Heart left ventricle (tissue), 13 donors: ENCODE measurements around the gene AGBL3.

Source experiments
- POLR2A ChIP-seq, 2 donors: fragments of 450-650 bp; IDR thresholded peaks; one replicate each; pipeline ENCODE4 v1.6.1; 2017; ENCODE audit warnings: antibody characterized with exemption in 2 of 2, mild to moderate bottlenecking in 2 of 2, moderate library complexity in 2 of 2
- TF ChIP-seq, protein P1 (sequence below), 12 donors: fragments of 200-600 bp; sonication (generic) in 4 of 12; IDR thresholded peaks; one replicate each; pipeline versions ENCODE4 v1.5.0 to v1.8.0; 2018 to 2022; ENCODE audit warnings: antibody characterized with exemption in 12 of 12, mild to moderate bottlenecking in 5 of 12
- donor health status: ischemic (EF 13 %, LVEDD 7.1; RV severe dilation, severe dysfunction).
- donor health status: DM: no; HTN: yes; CAD: no.
- donor health status: DM: no; HTN: no; CAD: no.
- donor health status: ischemic (EF 25% LVEDD 6.9; RV normal size, moderate dysfunction).
- donor health status: ischemic (EF 25% LVEDD 5.7; RV mildly dilated, moderate dysfunction).
- donor health status: ischemic (EF 35%, LVEDD 5.7; RV mildly dilated, moderate dysfunction).
- donor health status: nonischemic (EF 11% LVEDD 7.7; RV severe dilation, severe dysfunction).
- donor health status: DM: yes; HTN: yes; CAD: no.
- donor health status: PGD.
- donor health status: ischemic (EF 29% LVEDD 5.4; RV normal size, mild dysfunction).
- donor health status: nonischemic (EF 23%, LVEDD 6.1; RV moderate dilation, normal function).

DNA sequence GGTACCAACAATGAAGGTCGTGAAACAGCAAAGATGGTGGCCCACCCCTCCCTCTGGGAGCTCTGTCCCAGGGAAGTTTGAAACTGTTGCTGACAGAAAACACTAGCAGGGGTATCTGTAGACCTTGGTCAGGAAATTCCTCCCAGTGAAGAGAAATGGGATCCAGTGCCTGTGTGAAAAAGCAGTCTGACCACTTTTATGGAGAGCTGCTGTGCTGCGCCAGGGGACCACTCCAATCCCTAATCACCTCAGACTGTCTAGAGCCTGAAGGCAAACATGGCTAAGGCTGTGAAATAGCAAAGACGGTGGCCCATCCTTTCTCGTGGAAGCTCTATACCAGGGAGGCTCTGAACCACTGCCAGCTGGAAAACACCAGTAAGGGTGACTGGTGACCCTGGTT, 123.3 kb downstream of the AGBL3 start:
- TF ChIP-seq, protein P1, sequence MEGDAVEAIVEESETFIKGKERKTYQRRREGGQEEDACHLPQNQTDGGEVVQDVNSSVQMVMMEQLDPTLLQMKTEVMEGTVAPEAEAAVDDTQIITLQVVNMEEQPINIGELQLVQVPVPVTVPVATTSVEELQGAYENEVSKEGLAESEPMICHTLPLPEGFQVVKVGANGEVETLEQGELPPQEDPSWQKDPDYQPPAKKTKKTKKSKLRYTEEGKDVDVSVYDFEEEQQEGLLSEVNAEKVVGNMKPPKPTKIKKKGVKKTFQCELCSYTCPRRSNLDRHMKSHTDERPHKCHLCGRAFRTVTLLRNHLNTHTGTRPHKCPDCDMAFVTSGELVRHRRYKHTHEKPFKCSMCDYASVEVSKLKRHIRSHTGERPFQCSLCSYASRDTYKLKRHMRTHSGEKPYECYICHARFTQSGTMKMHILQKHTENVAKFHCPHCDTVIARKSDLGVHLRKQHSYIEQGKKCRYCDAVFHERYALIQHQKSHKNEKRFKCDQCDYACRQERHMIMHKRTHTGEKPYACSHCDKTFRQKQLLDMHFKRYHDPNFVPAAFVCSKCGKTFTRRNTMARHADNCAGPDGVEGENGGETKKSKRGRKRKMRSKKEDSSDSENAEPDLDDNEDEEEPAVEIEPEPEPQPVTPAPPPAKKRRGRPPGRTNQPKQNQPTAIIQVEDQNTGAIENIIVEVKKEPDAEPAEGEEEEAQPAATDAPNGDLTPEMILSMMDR (IDR thresholded peaks at IDR 0.05): no peak
- TF ChIP-seq POLR2A (IDR thresholded peaks at IDR 0.05): no peak
